HCT116 (cell line): ENCODE results near the gene DIP2C.

Experiments used
- CEBPB ChIP-seq: IDR thresholded peaks from 2 replicates; pipeline ENCODE4 v1.6.1; 2012; ENCODE audit warnings: low read depth
- CTCF ChIP-seq, 3 experiments: fragments of 200-600 bp in 1 of 3; sonication (generic) in 1 of 3; IDR thresholded peaks in 2 of 3; conservative IDR thresholded peaks in 1 of 3; 2 replicates each; pipeline ENCODE4 v1.5.1; 2012 to 2017; ENCODE audit warnings: low read depth in 2 of 3, low read length in 2 of 3, antibody characterized with exemption in 1 of 3, borderline replicate concordance in 1 of 3, control low read depth in 1 of 3, mild to moderate bottlenecking in 1 of 3, mixed read lengths in 1 of 3, mixed run types in 1 of 3, moderate library complexity in 1 of 3; ENCODE audit not compliant: insufficient read depth in 1 of 3
- EGR1 ChIP-seq: IDR thresholded peaks from 2 replicates; pipeline ENCODE4 v1.6.1; 2012; ENCODE audit warnings: low read depth
- EZH2 ChIP-seq: fragments of 200-600 bp; sonication (generic); IDR thresholded peaks from 2 replicates; pipeline ENCODE4 v1.6.1; 2017; ENCODE audit warnings: antibody characterized with exemption, mixed run types
- EZH2phosphoT487 ChIP-seq: fragments of 200-600 bp; IDR thresholded peaks from 2 replicates; pipeline ENCODE4 v1.6.1; 2018; ENCODE audit warnings: antibody characterized with exemption, borderline replicate concordance
- JUND ChIP-seq: IDR thresholded peaks from 2 replicates; pipeline ENCODE4 v1.6.1; 2012
- POLR2A ChIP-seq: IDR thresholded peaks from 2 replicates; pipeline ENCODE4 v1.7.0; 2011; ENCODE audit warnings: borderline replicate concordance; ENCODE audit not compliant: insufficient read depth, insufficient read length; ENCODE audit errors: extremely low read depth
- POLR2AphosphoS5 ChIP-seq: IDR thresholded peaks from 2 replicates; pipeline ENCODE4 v1.6.1; 2011; ENCODE audit warnings: mild to moderate bottlenecking, low read depth, low read length, moderate library complexity
- RAD21 ChIP-seq: IDR thresholded peaks from 2 replicates; pipeline ENCODE4 v1.6.1; 2012; ENCODE audit warnings: low read depth, mild to moderate bottlenecking
- SIN3A ChIP-seq: IDR thresholded peaks from 2 replicates; pipeline ENCODE4 v1.6.1; 2012; ENCODE audit warnings: low read depth
- SRF ChIP-seq: IDR thresholded peaks from 2 replicates; pipeline ENCODE4 v1.6.1; 2012; ENCODE audit warnings: low read depth
- ZNF274 ChIP-seq: fragments of 200-500 bp; sonication (Bioruptor generic); IDR thresholded peaks from 2 replicates; pipeline ENCODE4 v1.6.1; 2014; ENCODE audit warnings: mild to moderate bottlenecking, low read depth, low read length, inconsistent platforms
- TF ChIP-seq, protein P1 (sequence below): IDR thresholded peaks from 2 replicates; pipeline ENCODE4 v1.6.1; 2011; ENCODE audit warnings: mild to moderate bottlenecking, low read length, moderate library complexity; ENCODE audit not compliant: insufficient replicate concordance; ENCODE audit errors: extremely low read depth
- TF ChIP-seq, protein P2 (sequence below): IDR thresholded peaks from 2 replicates; pipeline ENCODE4 v1.6.1; 2012

DNA sequence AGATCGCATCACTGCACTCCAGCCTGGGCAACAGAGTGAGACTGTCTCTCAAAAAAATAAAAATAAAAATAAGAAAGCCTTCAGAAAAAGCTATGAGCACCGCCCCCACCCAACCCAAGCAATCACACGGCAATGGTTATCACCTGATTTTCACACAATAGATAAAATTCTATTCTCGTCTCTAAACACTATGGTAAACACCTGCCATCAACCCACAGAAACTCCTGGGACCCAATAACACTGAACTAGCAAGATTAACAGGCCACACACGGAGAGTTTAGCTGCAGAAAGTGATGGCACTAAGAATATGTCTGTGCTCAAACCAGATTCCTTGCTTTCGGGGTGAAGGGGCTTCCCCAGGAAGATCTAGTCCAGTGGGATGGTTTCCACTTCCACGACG is 173.8 kb downstream of the DIP2C start:
- TF ChIP-seq EGR1: no peak
- no peak for TF ChIP-seq CTCF (IDR thresholded peaks at IDR 0.05 in 2 of 3, conservative IDR thresholded peaks at IDR 0.05 in 1 of 3; ENCODE audit: borderline replicate concordance in 1 of 3, insufficient read depth in 1 of 3, low read depth in 2 of 3, low read length in 2 of 3)
- TF ChIP-seq, protein P1, sequence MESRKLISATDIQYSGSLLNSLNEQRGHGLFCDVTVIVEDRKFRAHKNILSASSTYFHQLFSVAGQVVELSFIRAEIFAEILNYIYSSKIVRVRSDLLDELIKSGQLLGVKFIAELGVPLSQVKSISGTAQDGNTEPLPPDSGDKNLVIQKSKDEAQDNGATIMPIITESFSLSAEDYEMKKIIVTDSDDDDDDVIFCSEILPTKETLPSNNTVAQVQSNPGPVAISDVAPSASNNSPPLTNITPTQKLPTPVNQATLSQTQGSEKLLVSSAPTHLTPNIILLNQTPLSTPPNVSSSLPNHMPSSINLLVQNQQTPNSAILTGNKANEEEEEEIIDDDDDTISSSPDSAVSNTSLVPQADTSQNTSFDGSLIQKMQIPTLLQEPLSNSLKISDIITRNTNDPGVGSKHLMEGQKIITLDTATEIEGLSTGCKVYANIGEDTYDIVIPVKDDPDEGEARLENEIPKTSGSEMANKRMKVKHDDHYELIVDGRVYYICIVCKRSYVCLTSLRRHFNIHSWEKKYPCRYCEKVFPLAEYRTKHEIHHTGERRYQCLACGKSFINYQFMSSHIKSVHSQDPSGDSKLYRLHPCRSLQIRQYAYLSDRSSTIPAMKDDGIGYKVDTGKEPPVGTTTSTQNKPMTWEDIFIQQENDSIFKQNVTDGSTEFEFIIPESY: no peak
- no peak for TF ChIP-seq EZH2
- no peak for TF ChIP-seq POLR2AphosphoS5
- no peak for TF ChIP-seq POLR2A
- TF ChIP-seq SRF: no peak
- TF ChIP-seq CEBPB: no peak
- no peak for TF ChIP-seq EZH2phosphoT487
- no peak for TF ChIP-seq SIN3A
- TF ChIP-seq, protein P2, sequence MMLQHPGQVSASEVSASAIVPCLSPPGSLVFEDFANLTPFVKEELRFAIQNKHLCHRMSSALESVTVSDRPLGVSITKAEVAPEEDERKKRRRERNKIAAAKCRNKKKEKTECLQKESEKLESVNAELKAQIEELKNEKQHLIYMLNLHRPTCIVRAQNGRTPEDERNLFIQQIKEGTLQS: no peak
- TF ChIP-seq JUND: no peak
- no peak for TF ChIP-seq RAD21
- no peak for TF ChIP-seq ZNF274
